ENCODE data around the gene ELAVL1.

Gene ELAVL1

GRCh38 chr19:7943444-7944176, 61.8 kb downstream of the ELAVL1 start, which contains the start of gene TIMM44:
Gene TIMM44, minus strand, starts transcription at chr19:7943666. Its CDS starts 15 bp downstream, at chr19:7943651.
- no peak for TF ChIP-seq CTCF (IDR thresholded peaks at IDR 0.05)

GRCh38 chr19:7942981-7943443, 62.4 kb downstream of the ELAVL1 start:
- TF ChIP-seq CTCF (IDR thresholded peaks at IDR 0.05), result no peak

- no peak for TF ChIP-seq CTCF (IDR thresholded peaks at IDR 0.05)
Observed at GRCh38 chr19:7941895-7942596, 63.4 kb downstream of the ELAVL1 start.

- TF ChIP-seq CTCF (IDR thresholded peaks at IDR 0.05), result no peak
Observed at GRCh38 chr19:7940841-7941240, 64.6 kb downstream of the ELAVL1 start.

GRCh38 chr19:7934766-7935165, 70.7 kb downstream of the ELAVL1 start:
- no peak for TF ChIP-seq CTCF (IDR thresholded peaks at IDR 0.05)

GRCh38 chr19:7933828-7934725, 71.4 kb downstream of the ELAVL1 start:
- no peak for TF ChIP-seq CTCF (IDR thresholded peaks at IDR 0.05)

GRCh38 chr19:7933411-7933810, 72.0 kb downstream of the ELAVL1 start:
- TF ChIP-seq CTCF (IDR thresholded peaks at IDR 0.05), result peak; percentile 49

Data from LNCAP (cell line).